ENCODE data around the gene ERO1B. TPM values are rescaled to one million over a fixed set of nuclear protein-coding genes. Genes with fewer than 3 reads are reported as not detected.

ERO1B gene
- total and polyA plus RNA-seq, 2 donors (not counting 1 experiment from before 2014, with no cell fraction given) = 2.2 to 5.0 TPM

GRCh38 chr1:236172041-236172579, 109.6 kb downstream of the ERO1B start:
- Histone ChIP-seq H3K4me3 (replicated peaks in 1 of 4; ENCODE audit: control extremely low read depth in 1 of 4, insufficient read depth in 1 of 4, low read depth in 3 of 4, low read length in 4 of 4) (no peak overlapping the region), H3K9me3 (ENCODE audit: control insufficient read depth, insufficient read depth, low read depth, low read length) (no peaks in the 10 kb centered on the region), H2AFZ (ENCODE audit: low read length) (no peak overlapping the region), H3K27ac (ENCODE audit: insufficient read depth, low read length) (no peak overlapping the region), H3K4me1 (ENCODE audit: control insufficient read depth, extremely low read depth, insufficient read depth, low read length) (peaks cover 2% of the 10 kb centered on the region), H3K4me2 (ENCODE audit: extremely low read depth, insufficient read depth, low read length) (no peak overlapping the region), H3K27me3 (ENCODE audit: control insufficient read depth, insufficient read depth, low read length) (no peaks in the 10 kb centered on the region), H3K9ac (ENCODE audit: insufficient read depth, low read length) (no peak overlapping the region), H3K79me2 (ENCODE audit: control insufficient read depth, insufficient read depth, low read length) (no peaks in the 10 kb centered on the region), H4K20me1 (ENCODE audit: control insufficient read depth, extremely low read depth, insufficient read depth, low read length) (no peaks in the 10 kb centered on the region), H3K36me3 (ENCODE audit: control insufficient read depth, insufficient read depth, low read length) (no peaks in the 10 kb centered on the region)
- no peak for TF ChIP-seq EZH2 (IDR thresholded peaks at IDR 0.05; ENCODE audit: low read length, missing control alignments)
- TF ChIP-seq CTCF (conservative IDR thresholded peaks at IDR 0.05 in 1 of 2, IDR thresholded peaks at IDR 0.05 in 1 of 2; ENCODE audit: low read depth in 1 of 2, low read length in 2 of 2) = no peak
- DNase-seq (ENCODE audit: low read depth in 2 of 2) = no peak

GRCh38 chr1:236168716-236169429, 112.9 kb downstream of the ERO1B start:
- no peaks in the 10 kb centered on the region for H3K27me3 ChIP-seq (ENCODE audit: control insufficient read depth, insufficient read depth, low read length)
- H3K9me3 ChIP-seq (ENCODE audit: control insufficient read depth, insufficient read depth, low read depth, low read length) = no peaks in the 10 kb centered on the region
- no peaks in the 10 kb centered on the region for H4K20me1 ChIP-seq (ENCODE audit: control insufficient read depth, extremely low read depth, insufficient read depth, low read length)
- DNase-seq (ENCODE audit: low read depth in 2 of 2) = peak; percentile 15 to 83
- H3K27ac ChIP-seq (ENCODE audit: insufficient read depth, low read length) = no peak overlapping the region
- H3K4me2 ChIP-seq (ENCODE audit: extremely low read depth, insufficient read depth, low read length) = no peak overlapping the region
- no peaks in the 10 kb centered on the region for H3K79me2 ChIP-seq (ENCODE audit: control insufficient read depth, insufficient read depth, low read length)
- H3K4me1 ChIP-seq (ENCODE audit: control insufficient read depth, extremely low read depth, insufficient read depth, low read length) = peaks cover 2% of the 10 kb centered on the region
- TF ChIP-seq CTCF (conservative IDR thresholded peaks at IDR 0.05 in 1 of 2, IDR thresholded peaks at IDR 0.05 in 1 of 2; ENCODE audit: low read depth in 1 of 2, low read length in 2 of 2) = no peak
- TF ChIP-seq EZH2 (IDR thresholded peaks at IDR 0.05; ENCODE audit: low read length, missing control alignments) = no peak
- H3K36me3 ChIP-seq (ENCODE audit: control insufficient read depth, insufficient read depth, low read length) = no peaks in the 10 kb centered on the region
- no peak overlapping the region for H3K4me3 ChIP-seq (replicated peaks in 1 of 4; ENCODE audit: control extremely low read depth in 1 of 4, insufficient read depth in 1 of 4, low read depth in 3 of 4, low read length in 4 of 4)
- no peak overlapping the region for H3K9ac ChIP-seq (ENCODE audit: insufficient read depth, low read length)
- H2AFZ ChIP-seq (ENCODE audit: low read length) = no peak overlapping the region

GRCh38 chr1:236167578-236167977, 114.2 kb downstream of the ERO1B start:
- no peaks in the 10 kb centered on the region for H3K9me3 ChIP-seq (ENCODE audit: control insufficient read depth, insufficient read depth, low read depth, low read length)
- H3K4me1 ChIP-seq (ENCODE audit: control insufficient read depth, extremely low read depth, insufficient read depth, low read length) = peaks cover 2% of the 10 kb centered on the region
- no peak overlapping the region for H3K4me3 ChIP-seq (replicated peaks in 1 of 4; ENCODE audit: control extremely low read depth in 1 of 4, insufficient read depth in 1 of 4, low read depth in 3 of 4, low read length in 4 of 4)
- H3K79me2 ChIP-seq (ENCODE audit: control insufficient read depth, insufficient read depth, low read length) = no peaks in the 10 kb centered on the region
- no peaks in the 10 kb centered on the region for H4K20me1 ChIP-seq (ENCODE audit: control insufficient read depth, extremely low read depth, insufficient read depth, low read length)
- no peaks in the 10 kb centered on the region for H3K27me3 ChIP-seq (ENCODE audit: control insufficient read depth, insufficient read depth, low read length)
- H3K9ac ChIP-seq (ENCODE audit: insufficient read depth, low read length) = no peak overlapping the region
- H3K4me2 ChIP-seq (ENCODE audit: extremely low read depth, insufficient read depth, low read length) = no peak overlapping the region
- H3K36me3 ChIP-seq (ENCODE audit: control insufficient read depth, insufficient read depth, low read length) = no peaks in the 10 kb centered on the region
- TF ChIP-seq EZH2 (IDR thresholded peaks at IDR 0.05; ENCODE audit: low read length, missing control alignments) (no peak), CTCF (conservative IDR thresholded peaks at IDR 0.05 in 1 of 2, IDR thresholded peaks at IDR 0.05 in 1 of 2; ENCODE audit: low read depth in 1 of 2, low read length in 2 of 2) (no peak)
- no peak overlapping the region for H3K27ac ChIP-seq (ENCODE audit: insufficient read depth, low read length)
- no peak overlapping the region for H2AFZ ChIP-seq (ENCODE audit: low read length)
- DNase-seq (ENCODE audit: low read depth in 2 of 2) = no peak

All from fibroblast of lung (primary cell).